ENCODE measurements around the gene HOMEZ.
"Not testable (repeated sequence)": the region's sequence is repeated elsewhere in the genome, so short reads cannot be mapped to it uniquely, and the experiment has no call there.

Gene HOMEZ

DNA sequence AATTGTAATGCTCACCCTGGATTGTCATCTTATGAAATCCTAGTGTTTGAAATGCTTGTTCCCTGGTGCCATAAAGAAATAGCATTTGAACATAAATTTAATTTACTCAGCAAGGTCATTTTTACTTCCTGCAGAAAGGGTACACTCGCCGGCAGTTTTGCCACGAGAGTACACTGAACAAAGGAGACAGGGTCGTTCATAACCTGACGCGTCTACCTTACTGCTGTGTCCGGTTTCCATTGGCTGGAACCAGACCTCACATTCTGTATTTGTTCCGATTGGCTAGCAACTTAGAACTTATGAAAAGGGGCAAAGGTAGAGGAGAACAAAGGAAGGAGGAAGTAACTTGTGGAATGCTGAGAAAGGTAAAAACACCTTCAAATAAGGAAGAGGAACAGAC is 25.1 kb downstream of the HOMEZ start:
- H3K27ac Mint-ChIP-seq; H3K4me1 Mint-ChIP-seq (ENCODE audit: low read depth): not testable (repeated sequence)

DNA sequence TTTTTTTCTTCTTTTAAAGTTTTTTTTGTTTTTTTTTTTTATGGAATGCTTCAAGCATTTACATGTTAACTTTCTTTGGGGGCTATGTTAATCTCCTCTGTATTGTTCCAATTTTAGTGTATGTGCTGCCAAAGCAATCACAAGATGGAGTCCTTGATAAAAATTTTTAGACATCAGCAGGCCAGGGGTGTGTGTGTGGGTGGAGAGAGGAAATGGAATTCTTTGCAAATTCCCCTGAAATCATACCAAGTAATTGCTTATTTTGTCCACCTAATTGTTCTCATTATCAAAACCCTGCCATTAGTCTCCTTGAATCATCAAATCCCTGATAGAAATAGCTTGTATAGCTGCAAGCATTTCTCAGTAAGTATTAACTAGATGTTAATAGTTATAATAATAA is 26.5 kb downstream of the HOMEZ start:
- Mint-ChIP-seq H3K27ac (no peak overlapping the region), H3K27me3 (peaks cover 38% of the 10 kb centered on the region), H3K4me3 (no peak overlapping the region), H3K36me3 (ENCODE audit: low read depth) (no peaks in the 10 kb centered on the region), H3K9me3 (no peaks in the 10 kb centered on the region), H3K4me1 (ENCODE audit: low read depth) (no peaks in the 10 kb centered on the region)

More for the DNA sequence above, 25.1 kb downstream of the HOMEZ start:
- peaks cover 35% of the 10 kb centered on the region for H3K27me3 Mint-ChIP-seq
- not testable (repeated sequence) for H3K9me3 Mint-ChIP-seq; H3K36me3 Mint-ChIP-seq (ENCODE audit: low read depth); H3K4me3 Mint-ChIP-seq

DNA sequence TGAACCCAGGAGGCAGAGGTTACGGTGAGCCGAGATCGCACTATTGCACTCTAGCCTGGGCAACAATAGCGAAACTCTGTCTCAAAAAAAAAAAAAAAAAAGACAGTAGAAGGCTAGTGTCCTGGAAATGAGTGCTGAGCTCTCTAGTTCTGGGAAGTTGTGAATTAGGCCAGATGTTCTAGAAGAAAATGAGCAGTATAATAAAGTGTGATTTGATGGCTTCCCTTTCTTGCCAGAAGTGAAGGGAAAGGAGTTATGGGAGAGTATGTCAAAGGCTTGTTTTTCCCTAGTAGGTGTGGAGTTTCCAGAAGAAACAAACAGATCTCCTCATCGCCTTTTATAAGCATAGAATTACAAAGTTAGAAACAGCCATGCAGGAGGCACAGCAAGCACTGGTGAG is 27.7 kb downstream of the HOMEZ start:
- Mint-ChIP-seq H3K4me1 (ENCODE audit: low read depth) (no peaks in the 10 kb centered on the region), H3K36me3 (ENCODE audit: low read depth) (no peaks in the 10 kb centered on the region), H3K27me3 (peaks cover 37% of the 10 kb centered on the region), H3K9me3 (no peaks in the 10 kb centered on the region), H3K27ac (no peak overlapping the region), H3K4me3 (no peak overlapping the region)

DNA sequence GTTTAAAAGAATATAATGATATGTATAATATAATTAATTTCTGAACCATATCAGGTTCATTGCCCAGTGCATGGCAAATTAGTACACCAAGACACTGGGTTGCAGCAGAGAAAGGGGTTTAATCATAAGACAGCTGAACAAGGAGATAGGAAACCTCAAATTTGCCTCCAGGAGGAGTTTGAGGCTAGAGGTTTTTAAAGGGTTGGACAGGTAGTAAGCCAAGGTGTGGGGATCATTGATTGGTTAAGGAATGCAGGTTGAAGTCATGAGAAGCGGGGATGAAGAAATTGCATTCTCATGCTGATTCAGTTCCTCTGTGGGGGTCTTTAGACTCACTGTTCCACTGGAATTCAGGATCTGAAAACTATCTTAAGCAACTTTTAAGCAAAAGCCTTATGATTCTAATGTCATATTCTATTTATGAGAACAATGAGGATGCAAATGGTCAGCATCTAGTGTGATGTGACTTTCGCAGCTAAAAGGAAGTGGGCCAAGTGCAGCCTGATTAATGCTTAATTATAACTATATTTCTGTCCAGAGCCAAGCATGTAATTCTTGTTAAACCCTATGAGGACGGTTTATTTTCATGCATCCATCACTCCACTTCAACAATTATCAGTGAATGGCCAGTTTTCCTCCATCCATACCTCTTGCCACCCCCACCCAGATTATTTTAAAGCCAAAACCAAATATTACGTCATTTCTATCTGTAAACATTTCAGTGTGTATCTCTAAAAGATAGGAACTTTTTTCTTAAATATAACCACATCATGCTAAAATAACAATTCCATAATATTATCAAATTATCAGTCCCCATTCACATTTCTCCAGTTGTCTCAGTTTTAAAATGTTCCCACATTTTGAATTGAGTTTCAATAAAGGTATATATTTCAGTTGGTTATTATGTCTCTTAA is 33.3 kb downstream of the HOMEZ start:
- no peaks in the 10 kb centered on the region for H3K9me3 Mint-ChIP-seq
- H3K4me1 Mint-ChIP-seq (ENCODE audit: low read depth): no peaks in the 10 kb centered on the region
- H3K4me3 Mint-ChIP-seq: no peak overlapping the region
- H3K36me3 Mint-ChIP-seq (ENCODE audit: low read depth): no peaks in the 10 kb centered on the region
- H3K27me3 Mint-ChIP-seq: peaks cover 37% of the 10 kb centered on the region
- H3K27ac Mint-ChIP-seq: no peak overlapping the region

DNA sequence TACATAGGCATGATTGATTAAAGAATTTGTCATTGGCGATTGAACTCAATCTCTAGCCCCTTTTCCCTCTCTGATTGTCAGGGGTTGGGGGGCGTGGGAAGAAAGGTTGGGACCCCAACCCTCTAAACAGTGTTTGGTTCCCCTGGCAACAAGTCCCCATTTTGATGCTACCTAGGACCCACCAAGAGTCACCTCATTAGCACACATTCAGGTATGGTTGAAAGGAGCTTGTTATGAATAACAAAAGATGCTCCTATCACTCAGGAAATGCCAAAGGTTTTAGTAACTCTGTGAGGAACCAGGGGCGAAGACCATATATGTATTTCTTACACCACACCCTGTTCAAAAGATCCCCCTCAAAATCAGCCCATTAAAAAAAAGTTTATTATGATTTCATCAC is 33.9 kb downstream of the HOMEZ start:
- Mint-ChIP-seq H3K9me3 (no peaks in the 10 kb centered on the region), H3K4me3 (no peak overlapping the region), H3K36me3 (ENCODE audit: low read depth) (no peaks in the 10 kb centered on the region), H3K27ac (no peak overlapping the region), H3K4me1 (ENCODE audit: low read depth) (no peaks in the 10 kb centered on the region), H3K27me3 (peaks cover 37% of the 10 kb centered on the region)

DNA sequence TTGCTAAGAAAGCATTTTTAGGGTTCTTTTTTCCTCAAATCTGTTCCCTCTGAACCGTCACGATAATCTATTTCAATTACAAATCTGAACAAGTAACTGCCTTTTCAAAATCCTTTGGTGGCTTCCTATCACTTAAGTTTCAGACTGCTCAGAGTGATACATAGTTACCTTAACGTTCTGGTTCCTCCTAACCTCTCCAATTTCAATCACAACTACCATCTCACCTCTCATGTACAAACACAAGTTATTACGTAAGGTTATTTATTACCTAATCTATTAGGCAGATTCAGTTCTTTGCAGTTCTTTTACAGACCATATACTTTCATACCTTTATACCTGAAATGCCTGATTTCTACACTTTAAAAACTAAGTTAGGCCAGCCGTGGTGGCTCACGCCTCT is 36.1 kb downstream of the HOMEZ start:
- Mint-ChIP-seq H3K4me1 (ENCODE audit: low read depth) (no peaks in the 10 kb centered on the region), H3K36me3 (ENCODE audit: low read depth) (no peaks in the 10 kb centered on the region), H3K4me3 (no peak overlapping the region), H3K27ac (no peak overlapping the region), H3K27me3 (peaks cover 37% of the 10 kb centered on the region), H3K9me3 (no peaks in the 10 kb centered on the region)

DNA sequence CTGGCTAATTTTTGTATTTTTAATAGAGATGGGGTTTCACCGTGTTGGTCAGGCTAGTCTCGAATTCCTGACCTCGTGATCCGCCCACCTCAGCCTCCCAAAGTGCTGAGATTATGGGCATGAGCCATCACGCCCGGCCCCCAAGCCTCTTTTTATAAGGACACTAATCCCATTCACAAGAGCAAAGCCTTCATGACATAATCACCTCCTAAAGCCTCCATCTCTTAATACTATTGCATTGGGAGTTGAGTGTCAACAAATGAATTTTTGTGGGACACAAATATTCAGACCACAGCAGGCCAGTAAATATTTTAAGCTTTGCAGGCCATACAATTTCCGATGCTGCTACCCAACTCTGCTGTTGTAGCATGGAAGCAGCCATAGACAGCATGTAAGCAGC is 37.3 kb downstream of the HOMEZ start:
- Mint-ChIP-seq H3K4me1 (ENCODE audit: low read depth) (no peaks in the 10 kb centered on the region), H3K9me3 (no peaks in the 10 kb centered on the region)

DNA sequence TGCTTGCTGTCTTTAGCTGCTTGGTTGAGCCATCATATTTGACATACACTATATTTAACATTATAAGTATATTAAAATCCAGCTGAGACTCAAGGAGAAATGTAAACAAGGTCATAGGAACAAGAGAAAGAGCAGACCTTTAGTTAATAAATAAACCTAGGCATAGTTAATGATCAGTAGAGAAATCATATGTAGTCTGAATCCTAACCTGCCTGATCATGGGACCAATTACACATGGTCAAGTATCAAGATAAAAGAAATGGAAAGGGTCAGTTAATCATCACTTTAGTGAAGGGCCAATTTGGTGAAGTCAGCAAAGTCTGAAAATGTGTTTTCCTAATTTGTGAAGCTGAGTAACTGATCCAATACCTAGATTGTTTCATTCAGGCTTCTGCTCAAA is 40.6 kb downstream of the HOMEZ start:
- H3K27me3 Mint-ChIP-seq: peaks cover 12% of the 10 kb centered on the region
- no peak overlapping the region for H3K4me3 Mint-ChIP-seq
- no peak overlapping the region for H3K27ac Mint-ChIP-seq
- no peaks in the 10 kb centered on the region for H3K4me1 Mint-ChIP-seq (ENCODE audit: low read depth)
- no peaks in the 10 kb centered on the region for H3K36me3 Mint-ChIP-seq (ENCODE audit: low read depth)
- no peaks in the 10 kb centered on the region for H3K9me3 Mint-ChIP-seq

More for the DNA sequence above, 37.3 kb downstream of the HOMEZ start:
- peaks cover 32% of the 10 kb centered on the region for H3K27me3 Mint-ChIP-seq
- H3K4me3 Mint-ChIP-seq: no peak overlapping the region
- no peak overlapping the region for H3K27ac Mint-ChIP-seq
- no peaks in the 10 kb centered on the region for H3K36me3 Mint-ChIP-seq (ENCODE audit: low read depth)

DNA sequence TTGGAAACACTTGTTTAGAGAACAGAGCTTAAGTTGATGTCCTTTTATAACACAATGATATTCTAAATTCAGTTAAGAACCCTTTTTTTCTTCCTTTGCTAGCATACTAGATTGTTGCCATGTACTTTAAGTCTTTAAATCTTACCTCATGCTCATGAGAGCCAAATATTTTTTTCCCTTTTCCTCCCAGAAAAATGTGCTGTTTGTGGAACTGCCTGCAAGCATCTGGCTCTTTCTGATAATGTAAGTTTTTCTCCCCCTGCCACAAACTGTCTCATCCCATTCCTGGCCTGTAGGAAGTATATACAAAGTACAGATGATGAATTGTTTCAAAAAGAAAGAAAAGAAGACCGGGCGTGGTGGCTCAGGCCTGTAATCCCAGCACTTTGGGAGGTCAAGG is 42.9 kb downstream of the HOMEZ start:
- no peak overlapping the region for H3K4me3 Mint-ChIP-seq
- no peaks in the 10 kb centered on the region for H3K9me3 Mint-ChIP-seq
- peaks cover 11% of the 10 kb centered on the region for H3K27me3 Mint-ChIP-seq
- H3K27ac Mint-ChIP-seq: no peak overlapping the region
- no peaks in the 10 kb centered on the region for H3K36me3 Mint-ChIP-seq (ENCODE audit: low read depth)
- peaks cover 1% of the 10 kb centered on the region for H3K4me1 Mint-ChIP-seq (ENCODE audit: low read depth)

DNA sequence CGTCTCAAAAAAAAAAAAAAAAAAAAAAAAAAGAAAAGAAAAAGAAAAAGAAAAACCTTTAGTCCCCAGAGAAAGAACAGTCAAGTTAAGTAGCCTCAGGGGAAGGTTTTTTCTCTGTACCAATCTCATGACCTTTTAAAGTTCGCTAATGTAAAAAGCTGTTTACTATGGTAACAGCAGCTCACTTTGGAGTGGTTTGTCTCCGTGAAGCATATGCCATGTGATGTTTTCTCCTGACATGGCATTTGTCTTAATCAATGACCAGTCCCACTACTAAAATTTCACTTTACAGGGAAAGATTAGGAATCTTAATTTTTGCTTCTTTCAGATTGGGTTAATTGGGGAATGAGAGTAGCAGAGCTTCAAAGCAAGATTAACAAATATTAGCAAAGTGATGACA is 43.9 kb downstream of the HOMEZ start:
- no peak overlapping the region for H3K4me3 Mint-ChIP-seq
- peaks cover 17% of the 10 kb centered on the region for H3K27me3 Mint-ChIP-seq
- H3K36me3 Mint-ChIP-seq (ENCODE audit: low read depth): no peaks in the 10 kb centered on the region
- H3K9me3 Mint-ChIP-seq: no peaks in the 10 kb centered on the region
- no peak overlapping the region for H3K27ac Mint-ChIP-seq
- peaks cover 9% of the 10 kb centered on the region for H3K4me1 Mint-ChIP-seq (ENCODE audit: low read depth)

DNA sequence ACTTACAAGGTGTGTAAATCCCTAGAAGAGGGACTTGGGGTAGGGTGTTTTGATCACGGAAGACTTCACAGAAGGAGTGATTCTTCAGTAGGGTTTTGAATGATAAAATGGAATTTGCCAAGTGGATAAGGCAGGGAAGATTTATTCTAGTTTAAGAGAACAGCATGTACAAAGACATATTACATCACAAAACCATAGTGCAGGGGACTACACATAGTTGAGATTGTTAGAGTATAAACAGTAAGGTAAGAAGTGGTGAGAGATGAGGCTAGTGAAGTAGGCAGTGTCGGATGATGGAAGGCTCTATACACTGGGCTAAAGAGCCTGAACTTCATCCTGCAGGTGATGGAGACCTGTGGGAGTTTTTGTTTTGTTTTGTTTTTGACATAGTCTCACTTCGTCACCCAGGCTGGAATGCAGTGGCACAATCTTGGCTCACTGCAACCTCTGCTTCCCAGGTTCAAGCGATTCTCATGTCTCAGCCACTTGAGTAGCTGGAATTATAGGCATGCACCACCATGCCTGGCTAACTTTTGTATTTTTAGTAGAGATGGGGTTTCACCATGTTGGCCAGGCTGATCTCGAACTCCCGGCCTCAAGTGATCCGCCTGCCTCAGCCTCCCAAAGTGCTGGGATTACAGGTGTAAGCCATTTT is 44.7 kb downstream of the HOMEZ start:
- not testable (repeated sequence) for H3K36me3 Mint-ChIP-seq (ENCODE audit: low read depth); H3K9me3 Mint-ChIP-seq; H3K27ac Mint-ChIP-seq; H3K4me3 Mint-ChIP-seq; H3K4me1 Mint-ChIP-seq (ENCODE audit: low read depth)
- peaks cover 17% of the 10 kb centered on the region for H3K27me3 Mint-ChIP-seq

DNA sequence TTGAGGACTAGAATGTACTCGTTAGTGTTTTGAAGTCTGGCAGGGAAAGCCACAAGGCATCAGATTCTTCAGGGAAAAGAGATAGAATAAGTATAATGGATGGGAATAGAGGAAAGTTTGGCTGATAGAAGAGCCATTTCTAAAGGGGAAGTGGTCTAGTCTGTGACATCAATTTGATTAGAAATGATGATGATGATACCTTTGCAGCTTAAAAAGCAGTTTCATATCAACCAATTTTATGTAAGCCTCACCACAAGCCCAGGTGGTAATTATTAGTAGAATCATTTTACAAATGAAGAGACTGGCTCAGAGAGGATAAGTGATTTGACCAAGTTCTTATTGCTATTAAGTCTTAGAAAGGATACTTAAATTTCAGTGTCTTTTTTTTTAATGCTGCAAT is 45.3 kb downstream of the HOMEZ start:
- Mint-ChIP-seq H3K27me3 (peaks cover 17% of the 10 kb centered on the region), H3K27ac (no peak overlapping the region), H3K4me3 (no peak overlapping the region), H3K9me3 (no peaks in the 10 kb centered on the region), H3K4me1 (ENCODE audit: low read depth) (peaks cover 9% of the 10 kb centered on the region), H3K36me3 (ENCODE audit: low read depth) (no peaks in the 10 kb centered on the region)

DNA sequence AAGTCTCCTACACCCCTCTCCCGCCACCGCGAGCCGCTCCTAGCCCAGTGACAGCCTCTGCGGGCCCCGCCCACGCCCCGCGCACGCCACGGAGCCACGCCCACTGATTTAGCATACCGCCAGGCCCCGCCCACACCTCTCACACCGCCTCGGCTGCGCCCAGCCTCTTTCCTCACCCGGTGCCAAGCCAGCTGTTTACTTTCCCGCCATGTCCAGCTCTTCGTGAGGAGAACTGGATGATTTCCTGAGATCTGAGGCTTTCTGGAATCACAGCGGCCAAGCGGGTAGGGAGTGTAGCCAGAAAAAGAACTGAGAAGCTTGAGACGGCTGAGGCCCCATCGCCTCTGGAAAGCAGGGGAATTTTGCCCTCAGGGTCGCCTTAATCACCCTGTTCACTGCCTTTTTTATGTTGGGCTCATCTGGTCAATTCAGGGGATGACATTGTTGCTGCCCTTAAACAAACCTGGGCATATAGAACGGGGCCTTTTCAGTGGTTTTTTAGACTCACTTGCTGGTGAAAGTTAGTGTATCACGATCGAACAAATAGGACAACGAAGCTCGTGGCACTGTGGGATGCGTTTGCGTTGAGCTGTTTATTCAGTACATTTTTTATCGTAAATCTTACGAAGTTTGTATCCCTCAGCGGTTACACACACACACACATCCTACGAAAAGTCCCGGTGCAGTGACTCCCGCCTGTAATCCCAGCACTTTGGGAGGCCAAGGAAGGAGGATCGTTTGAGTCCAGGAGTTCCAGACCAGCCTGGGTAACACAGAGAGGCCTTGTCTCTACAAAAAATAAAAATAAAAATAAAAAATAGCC is 47.9 kb downstream of the HOMEZ start, which contains the start of gene RNF212B:
Gene RNF212B (plus strand): TSS at position 165 of the 823 bp plus-strand sequence. CDS start 2,410 bp downstream, outside the sequence.
- no peak within 1 kb of the TSS for H3K27ac Mint-ChIP-seq
- H3K4me1 Mint-ChIP-seq (ENCODE audit: low read depth): peaks cover 9% of the 10 kb centered on the region
- H3K4me3 Mint-ChIP-seq: peak within 1 kb of the TSS; percentile 47
- peaks cover 17% of the 10 kb centered on the region for H3K27me3 Mint-ChIP-seq
- H3K36me3 Mint-ChIP-seq (ENCODE audit: low read depth): no peaks in the 10 kb centered on the region
- H3K9me3 Mint-ChIP-seq: no peaks in the 10 kb centered on the region

DNA sequence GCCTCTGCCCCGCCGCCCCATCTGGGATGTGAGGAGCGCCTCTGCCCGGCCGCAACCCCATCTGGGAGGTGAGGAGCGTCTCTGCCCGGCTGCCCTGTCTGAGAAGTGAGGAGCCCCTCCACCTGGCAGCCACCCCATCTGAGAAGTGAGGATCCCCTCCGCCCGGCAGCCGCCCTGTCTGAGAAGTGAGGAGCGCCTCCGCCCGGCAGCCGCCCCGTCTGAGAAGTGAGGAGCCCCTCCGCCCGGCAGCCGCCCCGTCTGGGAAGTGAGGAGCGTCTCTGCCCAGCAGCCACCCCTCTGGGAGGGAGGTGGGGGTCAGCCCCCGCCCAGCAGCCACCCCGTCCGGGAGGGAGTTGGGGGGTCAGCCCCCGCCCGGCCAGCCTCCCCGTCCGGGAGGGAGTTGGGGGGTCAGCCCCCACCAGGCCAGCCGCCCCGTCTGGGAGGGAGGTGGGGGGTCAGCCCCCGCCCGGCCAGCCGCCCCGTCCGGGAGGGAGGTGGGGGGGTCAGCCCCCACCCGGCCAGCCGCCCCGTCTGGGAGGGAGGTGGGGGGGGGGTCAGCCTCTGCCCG is 53.6 kb downstream of the HOMEZ start:
- not testable (repeated sequence) for H3K4me3 Mint-ChIP-seq; H3K27me3 Mint-ChIP-seq; H3K27ac Mint-ChIP-seq; H3K36me3 Mint-ChIP-seq (ENCODE audit: low read depth); H3K9me3 Mint-ChIP-seq
- H3K4me1 Mint-ChIP-seq (ENCODE audit: low read depth): peaks cover 11% of the 10 kb centered on the region

DNA sequence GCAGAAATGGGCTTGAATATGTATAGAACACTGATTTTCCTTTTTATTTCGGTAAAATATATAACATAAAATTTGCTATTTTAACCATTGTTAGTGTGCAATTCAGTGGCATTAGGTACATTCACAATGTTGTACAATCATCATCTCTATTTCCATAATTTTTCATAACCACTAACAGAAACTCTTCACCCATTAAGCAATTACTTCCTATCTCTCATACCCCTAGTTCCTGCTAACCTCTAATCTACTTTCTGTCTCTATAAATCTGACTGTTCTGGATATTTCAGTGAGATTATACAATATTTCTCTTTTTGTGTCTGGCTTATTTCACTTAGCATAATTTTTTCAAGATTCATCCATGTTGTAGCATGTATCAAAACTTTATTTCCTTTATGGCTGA is 57.1 kb downstream of the HOMEZ start:
- peaks cover 11% of the 10 kb centered on the region for H3K4me1 Mint-ChIP-seq (ENCODE audit: low read depth)
- peaks cover 4% of the 10 kb centered on the region for H3K27me3 Mint-ChIP-seq
- no peak overlapping the region for H3K27ac Mint-ChIP-seq
- H3K36me3 Mint-ChIP-seq (ENCODE audit: low read depth): no peaks in the 10 kb centered on the region
- H3K4me3 Mint-ChIP-seq: no peak overlapping the region
- no peaks in the 10 kb centered on the region for H3K9me3 Mint-ChIP-seq

All from stimulated activated naive CD8-positive, alpha-beta T cell treated with anti-CD3 and anti-CD28 coated beads, Interleukin-15, Interleukin-2, amounts not matched to agents 100 ng/mL and 50 ng/mL, for 24 hours (primary cell).